CD1c-positive myeloid dendritic cell (primary cell): ENCODE data around the gene SPATA20.
A peak's percentile ranks its signal among the peaks of the same experiment; 100 is the strongest.

ENCODE experiments used
- DNase-seq: peaks from one replicate; pipeline ENCODE4 v3.0.0-alpha.2; 2016; ENCODE audit errors: extremely low spot score

SPATA20 gene

GRCh38 chr17:50539762-50540559, 7.0 kb upstream of the SPATA20 start:
- DNase-seq, result no peak

GRCh38 chr17:50540560-50541401, 6.2 kb upstream of the SPATA20 start:
- DNase-seq, result no peak

GRCh38 chr17:50541402-50541715, 5.6 kb upstream of the SPATA20 start:
- DNase-seq, result no peak

- DNase-seq, result peak; percentile 94
Observed at GRCh38 chr17:50541716-50542688, 5.0 kb upstream of the SPATA20 start.

GRCh38 chr17:50542795-50543774, 3.9 kb upstream of the SPATA20 start:
- DNase-seq, result no peak

- DNase-seq, result peak; percentile 45
Observed at GRCh38 chr17:50544516-50544915, 2.5 kb upstream of the SPATA20 start.

GRCh38 chr17:50545311-50545710, 1.7 kb upstream of the SPATA20 start:
- no peak for DNase-seq

- no peak for DNase-seq
Observed at GRCh38 chr17:50546701-50547034, 306 bp upstream of the SPATA20 start.

- DNase-seq, result no peak
Observed at GRCh38 chr17:50547736-50548083, 736 bp downstream of the SPATA20 start.

- no peak for DNase-seq
Observed at GRCh38 chr17:50548831-50549230, 1.9 kb downstream of the SPATA20 start.

- no peak for DNase-seq
Observed at GRCh38 chr17:50549256-50549941, 2.4 kb downstream of the SPATA20 start.

- DNase-seq, result no peak
Observed at GRCh38 chr17:50549969-50550368, 3.0 kb downstream of the SPATA20 start.

- DNase-seq, result peak; percentile 65
Observed at GRCh38 chr17:50550661-50551432, 3.9 kb downstream of the SPATA20 start.

GRCh38 chr17:50551433-50551815, 4.5 kb downstream of the SPATA20 start:
- no peak for DNase-seq

- DNase-seq, result no peak
Observed at GRCh38 chr17:50551884-50552283, 4.9 kb downstream of the SPATA20 start.

- DNase-seq, result no peak
Observed at GRCh38 chr17:50554201-50554600, 7.2 kb downstream of the SPATA20 start.

GRCh38 chr17:50556803-50557202, 9.8 kb downstream of the SPATA20 start:
- DNase-seq, result no peak

GRCh38 chr17:50557630-50558029, 10.7 kb downstream of the SPATA20 start:
- DNase-seq, result no peak

- DNase-seq, result no peak
Observed at GRCh38 chr17:50558091-50558490, 11.1 kb downstream of the SPATA20 start.

- no peak for DNase-seq
Observed at GRCh38 chr17:50558581-50558940, 11.6 kb downstream of the SPATA20 start.
